ENCODE measurements around the gene PPTC7. TPM values are rescaled to one million over a fixed set of nuclear protein-coding genes. Genes with fewer than 3 reads are reported as not detected.

The PPTC7 gene
- polyA plus RNA-seq, 1 donor from 2014 or later, result 7.2 TPM

DNA sequence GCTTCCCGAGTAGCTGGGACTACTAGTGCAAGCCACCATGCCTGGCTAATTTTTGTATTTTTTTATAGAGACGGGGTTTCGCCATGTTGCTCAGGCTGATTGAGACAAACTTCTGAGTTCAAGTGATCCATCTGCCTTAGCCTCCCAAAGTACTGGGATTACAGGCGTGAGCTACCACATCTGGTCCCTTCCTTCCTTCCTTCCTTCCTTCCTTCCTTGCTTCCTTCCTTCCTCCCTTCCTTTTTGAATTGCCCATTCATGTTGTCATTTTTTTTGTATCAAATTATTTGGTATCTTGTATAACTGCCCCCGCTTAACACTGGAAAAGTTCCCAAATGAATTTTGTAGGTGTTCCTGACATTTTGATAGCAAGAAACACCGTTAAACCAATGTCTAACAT lies 69.3 kb downstream of the PPTC7 start:
- no peak overlapping the region for H3K4me3 ChIP-seq (ENCODE audit: low read length)
- TF ChIP-seq MXI1 (conservative IDR thresholded peaks at IDR 0.05; ENCODE audit: poor library complexity, severe bottlenecking) (no peak), TAF1 (IDR thresholded peaks at IDR 0.05; ENCODE audit: low read depth) (no peak), RAD21 (conservative IDR thresholded peaks at IDR 0.05) (no peak), EP300 (conservative IDR thresholded peaks at IDR 0.05; ENCODE audit: poor library complexity, severe bottlenecking) (no peak), EZH2 (IDR thresholded peaks at IDR 0.05; ENCODE audit: borderline replicate concordance, insufficient read depth, low read length, poor library complexity, severe bottlenecking) (no peak), SMC3 (conservative IDR thresholded peaks at IDR 0.05; ENCODE audit: poor library complexity) (no peak), POLR2AphosphoS5 (IDR thresholded peaks at IDR 0.05) (no peak)
- TF ChIP-seq, protein P1, sequence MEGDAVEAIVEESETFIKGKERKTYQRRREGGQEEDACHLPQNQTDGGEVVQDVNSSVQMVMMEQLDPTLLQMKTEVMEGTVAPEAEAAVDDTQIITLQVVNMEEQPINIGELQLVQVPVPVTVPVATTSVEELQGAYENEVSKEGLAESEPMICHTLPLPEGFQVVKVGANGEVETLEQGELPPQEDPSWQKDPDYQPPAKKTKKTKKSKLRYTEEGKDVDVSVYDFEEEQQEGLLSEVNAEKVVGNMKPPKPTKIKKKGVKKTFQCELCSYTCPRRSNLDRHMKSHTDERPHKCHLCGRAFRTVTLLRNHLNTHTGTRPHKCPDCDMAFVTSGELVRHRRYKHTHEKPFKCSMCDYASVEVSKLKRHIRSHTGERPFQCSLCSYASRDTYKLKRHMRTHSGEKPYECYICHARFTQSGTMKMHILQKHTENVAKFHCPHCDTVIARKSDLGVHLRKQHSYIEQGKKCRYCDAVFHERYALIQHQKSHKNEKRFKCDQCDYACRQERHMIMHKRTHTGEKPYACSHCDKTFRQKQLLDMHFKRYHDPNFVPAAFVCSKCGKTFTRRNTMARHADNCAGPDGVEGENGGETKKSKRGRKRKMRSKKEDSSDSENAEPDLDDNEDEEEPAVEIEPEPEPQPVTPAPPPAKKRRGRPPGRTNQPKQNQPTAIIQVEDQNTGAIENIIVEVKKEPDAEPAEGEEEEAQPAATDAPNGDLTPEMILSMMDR (IDR thresholded peaks at IDR 0.05; ENCODE audit: poor library complexity, severe bottlenecking), result no peak
- TF ChIP-seq, protein P2, sequence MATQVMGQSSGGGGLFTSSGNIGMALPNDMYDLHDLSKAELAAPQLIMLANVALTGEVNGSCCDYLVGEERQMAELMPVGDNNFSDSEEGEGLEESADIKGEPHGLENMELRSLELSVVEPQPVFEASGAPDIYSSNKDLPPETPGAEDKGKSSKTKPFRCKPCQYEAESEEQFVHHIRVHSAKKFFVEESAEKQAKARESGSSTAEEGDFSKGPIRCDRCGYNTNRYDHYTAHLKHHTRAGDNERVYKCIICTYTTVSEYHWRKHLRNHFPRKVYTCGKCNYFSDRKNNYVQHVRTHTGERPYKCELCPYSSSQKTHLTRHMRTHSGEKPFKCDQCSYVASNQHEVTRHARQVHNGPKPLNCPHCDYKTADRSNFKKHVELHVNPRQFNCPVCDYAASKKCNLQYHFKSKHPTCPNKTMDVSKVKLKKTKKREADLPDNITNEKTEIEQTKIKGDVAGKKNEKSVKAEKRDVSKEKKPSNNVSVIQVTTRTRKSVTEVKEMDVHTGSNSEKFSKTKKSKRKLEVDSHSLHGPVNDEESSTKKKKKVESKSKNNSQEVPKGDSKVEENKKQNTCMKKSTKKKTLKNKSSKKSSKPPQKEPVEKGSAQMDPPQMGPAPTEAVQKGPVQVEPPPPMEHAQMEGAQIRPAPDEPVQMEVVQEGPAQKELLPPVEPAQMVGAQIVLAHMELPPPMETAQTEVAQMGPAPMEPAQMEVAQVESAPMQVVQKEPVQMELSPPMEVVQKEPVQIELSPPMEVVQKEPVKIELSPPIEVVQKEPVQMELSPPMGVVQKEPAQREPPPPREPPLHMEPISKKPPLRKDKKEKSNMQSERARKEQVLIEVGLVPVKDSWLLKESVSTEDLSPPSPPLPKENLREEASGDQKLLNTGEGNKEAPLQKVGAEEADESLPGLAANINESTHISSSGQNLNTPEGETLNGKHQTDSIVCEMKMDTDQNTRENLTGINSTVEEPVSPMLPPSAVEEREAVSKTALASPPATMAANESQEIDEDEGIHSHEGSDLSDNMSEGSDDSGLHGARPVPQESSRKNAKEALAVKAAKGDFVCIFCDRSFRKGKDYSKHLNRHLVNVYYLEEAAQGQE (IDR thresholded peaks at IDR 0.05; ENCODE audit: borderline replicate concordance), result no peak
- no peaks in the 10 kb centered on the region for H4K20me1 ChIP-seq (ENCODE audit: insufficient read depth)
- no peaks in the 10 kb centered on the region for H3K9me2 ChIP-seq (ENCODE audit: insufficient read depth, low read length)
- no peak overlapping the region for H3K27ac ChIP-seq (ENCODE audit: low read length)
- H3K9ac ChIP-seq (ENCODE audit: low read length), result no peak overlapping the region
- no peak overlapping the region for H2AFZ ChIP-seq (ENCODE audit: low read depth, low read length)
- H3K4me2 ChIP-seq (ENCODE audit: low read length), result no peak overlapping the region
- no peaks in the 10 kb centered on the region for H3K27me3 ChIP-seq (ENCODE audit: insufficient read depth, low read depth, low read length)
- H3F3A ChIP-seq (ENCODE audit: insufficient read depth, low read length, poor library complexity, severe bottlenecking), result no peaks in the 10 kb centered on the region
- no peaks in the 10 kb centered on the region for H3K36me3 ChIP-seq (ENCODE audit: insufficient read depth, low read length)
- H3K9me3 ChIP-seq (ENCODE audit: low read length), result no peaks in the 10 kb centered on the region
- no peaks in the 10 kb centered on the region for H3K79me2 ChIP-seq (replicated peaks; ENCODE audit: insufficient read depth, low read length)

DNA sequence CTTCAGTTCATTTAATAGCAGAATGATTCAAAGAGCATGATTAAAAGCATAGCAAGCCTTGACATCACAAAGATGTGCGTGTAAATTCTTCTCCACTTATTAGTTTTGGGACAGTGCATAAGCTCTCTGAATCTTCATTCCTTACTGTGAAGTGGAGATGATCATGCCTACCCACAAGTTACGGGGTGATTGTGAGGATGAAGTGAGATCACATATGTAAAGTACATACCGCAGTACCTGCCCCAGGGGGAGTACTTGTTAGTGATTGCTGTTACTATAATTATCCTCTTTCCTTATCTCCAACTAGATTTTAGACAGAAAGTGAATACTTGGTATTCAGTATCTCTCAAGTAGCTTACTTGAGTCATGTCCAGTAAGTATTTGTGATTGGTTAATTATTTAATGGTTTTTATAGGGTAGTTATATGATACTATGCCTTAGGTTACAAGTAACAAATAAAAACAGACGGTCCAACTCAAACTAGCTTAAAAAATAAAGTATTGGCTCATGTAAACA lies 75.0 kb downstream of the PPTC7 start:
- H3K27ac ChIP-seq (ENCODE audit: low read length), result no peak overlapping the region
- no peaks in the 10 kb centered on the region for H3F3A ChIP-seq (ENCODE audit: insufficient read depth, low read length, poor library complexity, severe bottlenecking)
- no peak overlapping the region for H2AFZ ChIP-seq (ENCODE audit: low read depth, low read length)
- no peaks in the 10 kb centered on the region for H3K79me2 ChIP-seq (replicated peaks; ENCODE audit: insufficient read depth, low read length)
- H3K4me3 ChIP-seq (ENCODE audit: low read length), result no peak overlapping the region
- no peak overlapping the region for H3K9ac ChIP-seq (ENCODE audit: low read length)
- no peaks in the 10 kb centered on the region for H4K20me1 ChIP-seq (ENCODE audit: insufficient read depth)
- H3K27me3 ChIP-seq (ENCODE audit: insufficient read depth, low read depth, low read length), result no peaks in the 10 kb centered on the region
- H3K4me2 ChIP-seq (ENCODE audit: low read length), result no peak overlapping the region
- TF ChIP-seq EP300 (conservative IDR thresholded peaks at IDR 0.05; ENCODE audit: poor library complexity, severe bottlenecking) (no peak), RAD21 (conservative IDR thresholded peaks at IDR 0.05) (no peak), SMC3 (conservative IDR thresholded peaks at IDR 0.05; ENCODE audit: poor library complexity) (no peak), POLR2AphosphoS5 (IDR thresholded peaks at IDR 0.05) (no peak), EZH2 (IDR thresholded peaks at IDR 0.05; ENCODE audit: borderline replicate concordance, insufficient read depth, low read length, poor library complexity, severe bottlenecking) (no peak), MXI1 (conservative IDR thresholded peaks at IDR 0.05; ENCODE audit: poor library complexity, severe bottlenecking) (no peak)
- TF ChIP-seq, protein P1 (IDR thresholded peaks at IDR 0.05; ENCODE audit: poor library complexity, severe bottlenecking), result no peak
- TF ChIP-seq, protein P2 (IDR thresholded peaks at IDR 0.05; ENCODE audit: borderline replicate concordance), result no peak
- H3K9me2 ChIP-seq (ENCODE audit: insufficient read depth, low read length), result no peaks in the 10 kb centered on the region
- H3K36me3 ChIP-seq (ENCODE audit: insufficient read depth, low read length), result no peaks in the 10 kb centered on the region
- H3K9me3 ChIP-seq (ENCODE audit: low read length), result no peaks in the 10 kb centered on the region
